Effector memory CD4-positive, alpha-beta T cell (primary cell): Measurements from ENCODE around the gene CELSR1.

Experiments used
- DNase-seq, 3 donors: peaks; one replicate each; pipeline ENCODE4 v3.0.0-alpha.2; 2020
- H3K27ac ChIP-seq: 2 replicates; pipeline ENCODE4 v1.7.0; 2013; ENCODE audit warnings: mild to moderate bottlenecking, low read length, moderate library complexity; ENCODE audit not compliant: insufficient read depth, poor library complexity, severe bottlenecking
- H3K27me3 ChIP-seq: replicated peaks from 2 replicates; pipeline ENCODE4 v1.7.0; 2013; ENCODE audit warnings: mild to moderate bottlenecking, low read length; ENCODE audit not compliant: insufficient read depth, control insufficient read depth, poor library complexity, severe bottlenecking
- H3K36me3 ChIP-seq: 2 replicates; pipeline ENCODE4 v1.7.0; 2013; ENCODE audit warnings: mild to moderate bottlenecking, low read length, moderate library complexity; ENCODE audit not compliant: control insufficient read depth, insufficient read depth
- H3K4me1 ChIP-seq: 2 replicates; pipeline ENCODE4 v1.7.0; 2013; ENCODE audit warnings: low read length, mild to moderate bottlenecking; ENCODE audit not compliant: control insufficient read depth, insufficient read depth, poor library complexity, severe bottlenecking
- H3K4me3 ChIP-seq: 2 replicates; pipeline ENCODE4 v1.7.0; 2013; ENCODE audit warnings: low read length, low read depth, mild to moderate bottlenecking; ENCODE audit not compliant: insufficient read depth, poor library complexity, severe bottlenecking
- H3K9me3 ChIP-seq: 2 replicates; pipeline ENCODE4 v1.7.0; 2013; ENCODE audit warnings: mild to moderate bottlenecking, low read length, moderate library complexity; ENCODE audit not compliant: control insufficient read depth

The CELSR1 gene

DNA sequence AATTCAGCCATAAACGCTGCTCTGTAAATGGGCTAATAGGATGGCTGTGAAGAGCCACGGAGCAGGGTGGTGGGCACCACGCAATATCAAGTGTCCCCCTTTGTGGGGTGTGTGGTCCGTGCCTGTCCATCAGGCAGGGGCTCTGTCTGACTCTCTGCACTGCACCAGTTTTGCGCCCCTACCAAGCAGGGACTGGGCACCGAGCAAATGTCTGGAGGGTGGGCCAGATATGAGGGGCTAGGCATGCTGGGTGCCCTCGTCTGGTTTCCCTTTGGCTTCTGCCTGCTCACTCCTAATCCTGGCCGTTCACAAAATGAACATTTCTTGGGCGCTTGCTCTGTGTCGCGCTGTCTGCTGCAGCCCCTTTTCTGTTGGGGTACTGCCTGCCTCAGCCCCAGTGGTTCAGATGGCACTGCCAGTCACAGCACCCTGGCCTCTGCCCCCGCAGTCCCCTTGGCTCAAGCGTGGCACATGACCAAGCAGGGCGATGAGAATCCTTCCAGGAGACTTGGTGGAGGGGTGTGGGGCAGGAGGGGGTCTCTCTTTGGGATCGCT lies 37.1 kb upstream of the CELSR1 start:
- DNase-seq = no peak
- Histone ChIP-seq H3K27ac (no peak overlapping the region), H3K36me3 (no peaks in the 10 kb centered on the region), H3K9me3 (no peaks in the 10 kb centered on the region), H3K4me3 (no peak overlapping the region), H3K4me1 (peaks cover 24% of the 10 kb centered on the region), H3K27me3 (no peaks in the 10 kb centered on the region)

DNA sequence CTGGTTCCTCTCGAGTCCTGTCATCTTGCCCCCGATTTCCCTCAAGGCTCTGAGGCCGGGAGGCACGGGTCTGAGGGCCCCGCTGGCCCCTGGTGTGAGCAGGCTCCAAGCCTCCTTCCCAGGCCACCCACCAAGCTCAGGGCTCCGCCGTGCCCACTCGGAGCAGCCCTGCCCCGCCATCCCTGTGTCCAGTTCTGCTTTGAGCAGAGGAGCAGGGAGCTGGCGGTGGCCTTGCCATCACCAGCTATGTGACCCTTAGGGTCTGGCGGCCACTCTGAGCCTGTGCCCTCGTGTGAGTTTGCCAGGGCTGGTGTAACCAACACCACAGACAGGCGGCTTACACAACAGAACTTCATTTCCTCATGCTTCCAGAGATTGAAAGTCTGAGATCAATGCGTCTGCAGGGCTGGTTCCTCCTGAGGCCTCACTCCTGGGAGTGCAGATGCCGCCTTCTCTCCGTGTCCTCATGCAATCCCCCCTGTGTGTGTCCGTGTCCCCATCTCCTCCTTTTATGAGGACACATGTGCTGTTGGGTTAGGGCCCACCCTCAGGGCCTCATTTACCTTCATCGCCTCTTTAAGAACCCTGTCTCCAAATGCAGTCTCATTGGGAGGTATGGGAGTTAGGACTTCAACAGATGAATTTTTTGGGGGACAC lies 36.5 kb upstream of the CELSR1 start:
- DNase-seq = no peak
- Histone ChIP-seq H3K27me3 (no peaks in the 10 kb centered on the region), H3K4me1 (peaks cover 24% of the 10 kb centered on the region), H3K4me3 (no peak overlapping the region), H3K9me3 (no peaks in the 10 kb centered on the region), H3K36me3 (no peaks in the 10 kb centered on the region), H3K27ac (no peak overlapping the region)

DNA sequence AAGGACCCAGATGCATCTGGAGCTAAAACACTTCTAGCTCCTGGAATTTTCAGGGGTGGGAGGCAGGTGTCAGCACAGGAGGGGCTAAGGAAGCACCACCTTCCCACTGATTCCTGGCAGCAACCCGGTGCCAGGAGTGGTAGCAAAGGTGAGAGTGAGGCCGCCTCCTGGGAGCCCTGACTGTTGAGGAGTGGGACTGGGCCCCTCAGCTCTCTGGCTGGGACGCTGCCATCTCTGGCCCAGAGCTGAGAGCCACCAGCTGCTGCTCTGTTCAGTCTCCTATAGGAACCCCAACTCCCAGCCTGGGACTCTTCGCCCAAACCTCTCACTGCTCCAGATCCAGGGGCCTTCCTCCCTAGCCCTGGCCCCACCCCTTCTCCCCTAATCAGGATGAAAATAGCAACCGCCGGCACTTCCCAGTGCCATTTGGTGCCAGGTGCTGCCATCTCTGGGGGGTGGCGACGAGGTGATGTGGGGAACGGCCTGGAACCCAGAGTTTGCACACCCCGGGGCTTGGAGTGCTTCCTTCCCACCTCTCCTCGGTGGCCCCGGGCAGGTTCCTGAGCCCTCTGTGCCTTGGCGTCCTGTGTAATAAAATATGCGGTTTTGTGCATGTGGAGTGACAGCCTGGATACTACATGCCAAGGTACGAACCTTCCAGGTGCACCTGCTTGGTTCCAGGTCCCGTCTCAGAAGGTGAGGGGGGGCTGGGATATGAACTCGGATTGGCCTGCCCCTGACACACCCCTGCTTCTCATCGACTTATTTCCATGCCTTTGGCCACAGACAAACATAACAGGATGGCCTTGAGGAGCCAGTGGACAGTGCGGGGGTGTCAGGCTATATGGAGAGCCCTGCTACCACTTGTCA lies 35.7 kb upstream of the CELSR1 start:
- no peaks in the 10 kb centered on the region for H3K27me3 ChIP-seq
- no peak for DNase-seq
- H3K4me3 ChIP-seq = no peak overlapping the region
- H3K27ac ChIP-seq = no peak overlapping the region
- no peaks in the 10 kb centered on the region for H3K36me3 ChIP-seq
- H3K9me3 ChIP-seq = no peaks in the 10 kb centered on the region
- peaks cover 16% of the 10 kb centered on the region for H3K4me1 ChIP-seq

DNA sequence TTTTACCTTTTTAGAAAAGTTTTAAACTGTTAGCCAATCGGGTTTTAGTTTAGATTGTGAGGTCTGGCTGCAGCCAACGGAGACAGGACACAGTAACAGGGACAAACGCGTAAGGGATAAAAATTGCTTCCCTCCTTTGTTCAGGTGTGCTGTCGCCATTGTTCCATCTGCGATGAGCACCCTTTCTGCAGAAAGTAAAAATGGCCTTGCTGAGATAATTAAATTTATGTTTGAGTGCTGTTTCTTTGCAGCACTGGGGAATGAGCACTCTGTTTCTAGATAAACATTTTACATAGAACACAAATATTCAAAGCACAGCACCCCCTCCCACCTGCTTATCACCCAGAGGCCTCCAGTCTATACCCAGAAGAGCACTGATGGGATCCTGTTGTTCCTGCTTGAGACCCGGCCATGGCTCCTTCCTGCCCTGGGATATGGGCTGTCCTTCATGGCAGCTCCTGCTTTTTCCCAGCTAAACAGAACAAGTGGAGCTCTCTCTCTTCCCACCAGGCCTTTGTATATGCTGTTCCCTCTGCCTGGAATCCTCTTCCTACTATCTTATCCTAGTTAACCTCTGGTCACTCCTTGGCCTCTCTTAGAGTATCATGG lies 34.3 kb upstream of the CELSR1 start:
- no peaks in the 10 kb centered on the region for H3K9me3 ChIP-seq
- H3K27ac ChIP-seq = no peak overlapping the region
- no peaks in the 10 kb centered on the region for H3K27me3 ChIP-seq
- DNase-seq = no peak
- H3K36me3 ChIP-seq = no peaks in the 10 kb centered on the region
- no peak overlapping the region for H3K4me3 ChIP-seq
- peaks cover 9% of the 10 kb centered on the region for H3K4me1 ChIP-seq

DNA sequence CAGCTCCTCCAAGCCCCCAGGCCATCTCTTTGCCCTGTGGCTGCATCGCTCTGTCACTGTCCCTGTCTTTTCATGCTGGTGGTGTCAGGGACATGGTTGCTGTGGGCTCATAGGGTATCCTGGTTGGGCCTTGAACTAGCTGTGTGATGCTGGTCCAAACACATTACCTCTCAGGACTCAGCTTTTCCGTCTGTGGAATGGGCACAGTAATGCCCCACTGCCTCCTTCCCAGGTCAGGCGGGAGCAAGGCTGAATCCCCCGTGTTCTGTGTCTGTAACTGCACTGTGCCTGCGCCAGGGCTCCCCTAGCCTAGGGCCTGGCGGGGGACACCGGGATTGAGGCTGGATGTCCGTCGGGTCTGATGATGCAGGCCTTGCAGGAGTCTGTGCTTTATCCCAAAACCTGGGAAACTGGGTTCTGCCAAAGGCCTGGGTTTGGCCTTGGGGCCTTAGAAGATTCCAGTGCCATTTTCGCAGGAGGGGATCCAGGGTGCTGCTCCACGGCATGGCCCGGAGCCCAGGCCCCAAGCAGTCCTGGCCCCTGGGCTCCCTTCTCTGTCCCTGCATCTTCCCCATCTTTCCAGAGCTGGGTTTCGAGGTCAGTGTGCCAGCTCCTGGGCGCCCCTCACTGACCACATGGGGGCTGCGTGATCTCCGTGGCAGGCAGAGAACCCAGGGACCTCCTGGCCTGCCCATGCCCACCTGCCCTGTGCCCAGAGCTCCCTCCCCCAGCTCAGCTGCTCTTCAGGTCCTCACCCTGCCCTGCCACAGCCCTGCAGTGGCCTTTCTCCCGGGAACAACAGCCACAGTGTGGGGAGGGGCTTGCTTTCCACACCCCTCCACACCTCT lies 32.7 kb upstream of the CELSR1 start:
- Histone ChIP-seq H3K27me3 (no peaks in the 10 kb centered on the region), H3K36me3 (no peaks in the 10 kb centered on the region), H3K4me1 (no peaks in the 10 kb centered on the region), H3K9me3 (no peaks in the 10 kb centered on the region), H3K4me3 (no peak overlapping the region), H3K27ac (no peak overlapping the region)
- no peak for DNase-seq

DNA sequence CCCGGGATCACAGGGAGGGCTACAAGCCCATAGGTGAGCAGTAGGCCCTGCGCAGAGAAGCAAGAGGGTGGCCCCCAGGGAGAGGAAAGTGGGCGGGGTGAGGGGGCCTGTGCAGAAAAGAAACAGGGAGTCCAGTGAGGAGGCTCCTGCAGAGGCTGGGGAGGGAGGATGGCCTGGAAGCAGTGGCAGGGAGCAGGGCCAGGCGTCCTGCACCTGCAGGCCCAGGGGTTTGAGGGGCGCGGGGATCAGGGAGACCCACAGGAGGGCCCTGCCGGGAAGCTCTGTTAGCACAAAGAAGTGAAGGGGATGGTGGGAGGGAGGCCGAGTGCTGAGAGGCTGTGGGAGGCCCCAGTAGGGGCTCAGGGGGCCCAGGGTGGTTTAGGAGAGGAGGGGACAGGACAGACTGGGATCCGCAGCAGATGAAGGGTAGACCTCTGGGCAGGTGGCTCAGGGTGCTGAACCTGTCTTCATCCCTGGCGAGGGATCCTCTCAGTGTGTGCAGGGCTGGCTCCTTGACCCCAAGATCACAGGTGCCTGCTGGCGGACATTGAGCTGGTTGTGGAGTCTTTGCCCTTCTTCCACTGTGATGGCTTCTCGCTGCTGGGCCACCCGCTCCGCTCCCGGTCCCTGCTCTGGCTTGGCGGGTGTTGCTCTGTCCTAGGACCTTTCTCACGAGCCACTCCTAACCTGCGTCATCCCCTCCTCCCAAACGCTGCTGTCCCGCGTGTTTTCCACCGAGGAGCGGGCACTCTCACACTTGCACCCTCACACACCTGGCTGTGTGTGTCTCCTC lies 31.8 kb upstream of the CELSR1 start:
- H3K36me3 ChIP-seq = no peaks in the 10 kb centered on the region
- H3K27me3 ChIP-seq = no peaks in the 10 kb centered on the region
- DNase-seq = no peak
- no peak overlapping the region for H3K27ac ChIP-seq
- no peaks in the 10 kb centered on the region for H3K4me1 ChIP-seq
- no peaks in the 10 kb centered on the region for H3K9me3 ChIP-seq
- no peak overlapping the region for H3K4me3 ChIP-seq

DNA sequence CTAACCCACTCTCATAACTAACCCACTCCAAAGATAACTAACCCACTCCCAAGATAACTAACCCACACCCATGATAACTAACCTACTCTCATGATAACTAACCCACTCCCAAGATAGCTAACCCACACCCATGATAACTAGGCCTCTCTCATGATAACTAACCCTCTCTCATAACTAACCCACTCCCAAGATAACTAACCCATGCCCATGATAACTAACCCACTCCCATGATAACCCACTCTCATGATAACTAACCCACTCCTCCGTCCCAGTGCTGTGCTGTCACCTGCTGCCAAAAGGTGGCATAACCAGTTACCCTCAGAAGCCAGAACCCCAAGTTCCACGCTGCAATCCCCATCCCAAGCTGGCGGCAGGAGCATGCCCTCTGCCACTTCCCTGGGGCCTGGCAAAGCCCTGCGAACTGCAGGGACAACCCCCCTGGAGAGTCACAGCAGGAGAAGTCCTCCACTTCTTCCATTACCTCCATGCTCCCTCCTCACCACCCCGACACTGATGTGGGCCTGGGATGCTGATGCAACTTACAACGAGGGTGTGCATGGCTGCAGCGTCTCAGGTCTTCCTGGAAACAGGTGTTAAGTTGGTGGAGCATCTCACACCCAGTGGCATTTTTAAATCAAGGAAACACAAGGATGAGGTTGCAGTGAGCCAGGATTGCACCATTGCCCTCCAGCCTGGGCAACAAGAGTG lies 30.8 kb upstream of the CELSR1 start:
- DNase-seq = no peak
- peaks cover 3% of the 10 kb centered on the region for H3K4me1 ChIP-seq
- no peak overlapping the region for H3K4me3 ChIP-seq

DNA sequence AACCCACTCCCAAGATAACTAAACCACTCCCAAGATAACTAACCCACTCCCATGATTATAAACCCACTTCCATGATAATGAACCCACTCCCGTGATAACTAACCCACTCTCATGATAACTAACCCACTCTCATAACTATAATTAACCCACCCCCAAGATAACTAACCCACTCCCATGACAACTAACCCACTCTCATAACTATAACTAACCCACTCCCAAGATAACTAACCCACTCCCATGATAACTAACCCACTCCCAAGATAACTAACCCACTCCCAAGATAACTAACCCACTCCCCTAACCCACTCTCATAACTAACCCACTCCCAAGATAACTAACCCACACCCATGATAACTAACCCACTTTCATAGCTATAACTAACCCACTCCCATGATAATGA lies 30.1 kb upstream of the CELSR1 start:
- H3K9me3 ChIP-seq = no peaks in the 10 kb centered on the region
- no peaks in the 10 kb centered on the region for H3K27me3 ChIP-seq
- H3K36me3 ChIP-seq = no peaks in the 10 kb centered on the region
- H3K4me1 ChIP-seq = peaks cover 3% of the 10 kb centered on the region
- H3K4me3 ChIP-seq = no peak overlapping the region
- DNase-seq = no peak
- no peak overlapping the region for H3K27ac ChIP-seq

More for the DNA sequence above, 30.8 kb upstream of the CELSR1 start:
- Histone ChIP-seq H3K27me3 (no peaks in the 10 kb centered on the region), H3K36me3 (no peaks in the 10 kb centered on the region), H3K9me3 (no peaks in the 10 kb centered on the region), H3K27ac (no peak overlapping the region)
